H54 (cell line): ENCODE results near the gene JSRP1.
A peak's percentile ranks its signal among the peaks of the same experiment; 100 is the strongest.

Experiments used
- DNase-seq: peaks from one replicate; pipeline ENCODE4 v3.0.0; 2011; ENCODE audit warnings: low spot score, mixed read lengths; ENCODE audit not compliant: insufficient read length
- FAIRE-seq: peaks from 3 replicates; lab custom pipeline; 2011; peaks lifted over from hg19 to GRCh38; lab: Jason Lieb, UNC
- POLR2A ChIP-seq: IDR thresholded peaks from 2 replicates; pipeline ENCODE4 v1.6.1; 2011; ENCODE audit warnings: low read depth, mild to moderate bottlenecking, low read length

Gene JSRP1

GRCh38 chr19:2249880-2250765 is 6.1 kb downstream of the JSRP1 start:
- DNase-seq: no peak
- no peak for FAIRE-seq
- TF ChIP-seq POLR2A: no peak

GRCh38 chr19:2249010-2249866 is 7.0 kb downstream of the JSRP1 start, which contains the start of gene AMH:
Gene AMH (plus strand): TSS chr19:2249323. CDS start chr19:2249333, 10 bp downstream.
- DNase-seq (no peak), FAIRE-seq (no peak)
- TF ChIP-seq POLR2A: no peak

GRCh38 chr19:2248136-2249009 is 7.8 kb downstream of the JSRP1 start:
- TF ChIP-seq POLR2A: no peak
- no peak for DNase-seq
- no peak for FAIRE-seq

- no peak for TF ChIP-seq POLR2A
- DNase-seq (no peak), FAIRE-seq (no peak)
Measured at GRCh38 chr19:2247433-2248101, 8.7 kb downstream of the JSRP1 start.

GRCh38 chr19:2246801-2247361 is 9.3 kb downstream of the JSRP1 start:
- DNase-seq (peak; percentile 90), FAIRE-seq (no peak)
- no peak for TF ChIP-seq POLR2A

- no peak for DNase-seq
- no peak for FAIRE-seq
- TF ChIP-seq POLR2A: no peak
Measured at GRCh38 chr19:2246014-2246620, 10.1 kb downstream of the JSRP1 start.

- no peak for TF ChIP-seq POLR2A
- no peak for FAIRE-seq
Measured at GRCh38 chr19:2245273-2245672, 10.9 kb downstream of the JSRP1 start.

GRCh38 chr19:2244486-2244885 is 11.7 kb downstream of the JSRP1 start:
- DNase-seq: no peak
- TF ChIP-seq POLR2A: no peak
- no peak for FAIRE-seq

More at GRCh38 chr19:2245273-2245672, 10.9 kb downstream of the JSRP1 start:
- no peak for DNase-seq

- no peak for FAIRE-seq
- no peak for DNase-seq
- no peak for TF ChIP-seq POLR2A
Measured at GRCh38 chr19:2244125-2244411, 12.1 kb downstream of the JSRP1 start.

GRCh38 chr19:2243274-2244124 is 12.7 kb downstream of the JSRP1 start:
- FAIRE-seq: no peak
- DNase-seq: no peak
- TF ChIP-seq POLR2A: no peak

- FAIRE-seq (no peak), DNase-seq (no peak)
- no peak for TF ChIP-seq POLR2A
Measured at GRCh38 chr19:2242816-2243215, 13.4 kb downstream of the JSRP1 start.

GRCh38 chr19:2242092-2242537 is 14.1 kb downstream of the JSRP1 start:
- FAIRE-seq: no peak
- no peak for DNase-seq
- no peak for TF ChIP-seq POLR2A
